A549 (cell line): ENCODE measurements around the gene GRIP2. TPM values are rescaled to one million over a fixed set of nuclear protein-coding genes. Genes with fewer than 3 reads are reported as not detected.

Experiments used
- ATAC-seq, 2 experiments: fragments of 200-7000 bp in 1 of 2; fragments of >200 bp in 1 of 2; cut with Nextera tagmentation in 1 of 2; cut with Tn5 transposase in 1 of 2; 3 replicates each; pipeline versions ENCODE4 v1.8.0 to v1.9.1; 2018 to 2020; ENCODE audit warnings: mild to moderate bottlenecking in 1 of 2, moderate library complexity in 1 of 2
- CTCF ChIA-PET: fragments of 300-600 bp; sonication (Branson Sonifier 250); formaldehyde crosslinking; extraction: SDS; loops from one replicate; lab custom pipeline; 2021; ENCODE audit warnings: antibody characterized with exemption, inconsistent platforms; lab: Yijun Ruan, JAX
- POLR2A ChIA-PET: fragments of 350-600 bp; formaldehyde crosslinking; extraction: SDS; loops from one replicate; lab custom pipeline; 2021; ENCODE audit warnings: antibody characterized with exemption, inconsistent platforms; lab: Yijun Ruan, JAX
- DNase-seq, 2 experiments: peaks; one replicate each; pipeline versions ENCODE4 v3.0.0 to v3.0.0-alpha.2; 2011 to 2016; ENCODE audit warnings: low read depth in 1 of 2, low spot score in 1 of 2
- FAIRE-seq: peaks from 2 replicates; lab custom pipeline; 2011; peaks lifted over from hg19 to GRCh38; lab: Jason Lieb, UNC
- H3K27ac ChIP-seq, 2 experiments: fragments of >200 bp; sonication (Bioruptor Twin); formaldehyde crosslinking; 3 replicates each; pipeline ENCODE4 v1.5.1; 2016 to 2017
- H3K4me1 ChIP-seq: fragments of >200 bp; sonication (Bioruptor Twin); formaldehyde crosslinking; 3 replicates; pipeline ENCODE4 v1.6.1; 2016
- H3K4me2 ChIP-seq: fragments of >200 bp; sonication (Bioruptor Twin); formaldehyde crosslinking; 3 replicates; pipeline ENCODE4 v1.6.1; 2016
- H3K4me3 ChIP-seq: fragments of >200 bp; sonication (Bioruptor Twin); formaldehyde crosslinking; 3 replicates; pipeline ENCODE4 v1.5.1; 2016
- H3K9me3 ChIP-seq: fragments of >200 bp; sonication (Bioruptor Twin); formaldehyde crosslinking; 3 replicates; pipeline ENCODE4 v1.6.1; 2016
- EHF ChIP-seq: fragments of 250-450 bp; sonication (Bioruptor Pico); IDR thresholded peaks from 2 replicates; pipeline ENCODE4 v1.5.0; 2020; ENCODE audit warnings: mild to moderate bottlenecking
- GATA3 ChIP-seq: IDR thresholded peaks from 2 replicates; pipeline ENCODE4 v1.6.1; 2012; ENCODE audit warnings: borderline replicate concordance
- HDAC2 ChIP-seq: fragments of 200-600 bp; sonication (generic); IDR thresholded peaks from 2 replicates; pipeline ENCODE4 v1.6.1; 2016
- HES2 ChIP-seq: fragments of >200 bp; sonication (Bioruptor Twin); formaldehyde crosslinking; IDR thresholded peaks from 2 replicates; pipeline ENCODE4 v1.6.1; 2016
- HMGXB4 ChIP-seq: fragments of 250-450 bp; sonication (Bioruptor Pico); IDR thresholded peaks from 2 replicates; pipeline ENCODE4 v1.5.0; 2021; ENCODE audit warnings: mild to moderate bottlenecking, moderate library complexity, borderline replicate concordance
- HOXA7 ChIP-seq: fragments of 250-450 bp; sonication (Bioruptor Pico); IDR thresholded peaks from 2 replicates; pipeline ENCODE4 v1.5.0; 2020; ENCODE audit warnings: mild to moderate bottlenecking, moderate library complexity
- HOXB13 ChIP-seq: fragments of 250-450 bp; sonication (Bioruptor Pico); IDR thresholded peaks from 2 replicates; pipeline ENCODE4 v1.5.0; 2020; ENCODE audit warnings: low read depth, mild to moderate bottlenecking, moderate library complexity
- HOXB5 ChIP-seq: fragments of 250-450 bp; sonication (Bioruptor Pico); IDR thresholded peaks from 2 replicates; pipeline ENCODE4 v1.5.0; 2020; ENCODE audit warnings: mild to moderate bottlenecking, moderate library complexity
- JUN ChIP-seq, 2 experiments: fragments of >200 bp; sonication (Bioruptor Twin); formaldehyde crosslinking; IDR thresholded peaks; 2 replicates in 1 of 2; 3 replicates in 1 of 2; pipeline ENCODE4 v1.6.1; 2016 to 2017
- KDM5A ChIP-seq: fragments of 200-600 bp; sonication (generic); IDR thresholded peaks from 2 replicates; pipeline ENCODE4 v1.6.1; 2016; ENCODE audit warnings: antibody characterized with exemption, mild to moderate bottlenecking
- MAFK ChIP-seq: fragments of 450-650 bp; IDR thresholded peaks from 2 replicates; pipeline ENCODE4 v1.6.1; 2014; ENCODE audit not compliant: partially characterized antibody
- NR3C1 ChIP-seq: fragments of >200 bp; sonication (Bioruptor Twin); formaldehyde crosslinking; IDR thresholded peaks from 3 replicates; pipeline ENCODE4 v1.6.1; 2017
- PBX3 ChIP-seq: IDR thresholded peaks from 2 replicates; pipeline ENCODE4 v1.6.1; 2012
- PHF8 ChIP-seq: fragments of 200-600 bp; sonication (generic); IDR thresholded peaks from 2 replicates; pipeline ENCODE4 v1.6.1; 2016; ENCODE audit warnings: low read depth, mild to moderate bottlenecking, antibody characterized with exemption, moderate library complexity, borderline replicate concordance
- RAD21 ChIP-seq, 2 experiments: fragments of >200 bp in 1 of 2; sonication (Bioruptor Twin) in 1 of 2; formaldehyde crosslinking in 1 of 2; IDR thresholded peaks in 1 of 2; conservative IDR thresholded peaks in 1 of 2; 2 replicates in 1 of 2; 3 replicates in 1 of 2; pipeline ENCODE4 v1.6.1; 2012 to 2018; ENCODE audit warnings: inconsistent platforms in 1 of 2
- REST ChIP-seq: fragments of 200-600 bp; sonication (generic); IDR thresholded peaks from 2 replicates; pipeline ENCODE4 v1.6.1; 2016; ENCODE audit warnings: antibody characterized with exemption, mild to moderate bottlenecking, moderate library complexity
- RNF2 ChIP-seq: fragments of 200-600 bp; sonication (generic); IDR thresholded peaks from 2 replicates; pipeline ENCODE4 v1.6.1; 2016; ENCODE audit warnings: low read depth, mild to moderate bottlenecking, antibody characterized with exemption, moderate library complexity, borderline replicate concordance
- SREBF2 ChIP-seq: fragments of 450-650 bp; IDR thresholded peaks from 2 replicates; pipeline ENCODE4 v1.6.1; 2014; ENCODE audit warnings: mild to moderate bottlenecking, moderate library complexity
- TFCP2L1 ChIP-seq: fragments of 250-450 bp; sonication (Bioruptor Pico); IDR thresholded peaks from 2 replicates; pipeline ENCODE4 v1.5.0; 2021; ENCODE audit warnings: mild to moderate bottlenecking
- ZFP36 ChIP-seq: fragments of 450-650 bp; IDR thresholded peaks from 2 replicates; pipeline ENCODE4 v1.6.1; 2014; ENCODE audit warnings: borderline replicate concordance; ENCODE audit not compliant: partially characterized antibody
- ZSCAN20 ChIP-seq: fragments of 250-450 bp; sonication (Bioruptor Pico); IDR thresholded peaks from 2 replicates; pipeline ENCODE4 v1.8.0; 2022; ENCODE audit warnings: mild to moderate bottlenecking, moderate library complexity
- WGBS: methylation state at CpG from one replicate; pipeline ENCODE4 v1.1.6; 2017; ENCODE audit errors: missing lambda C conversion rate; 5-methylcytosine and 5-hydroxymethylcytosine counted together
- polyA plus RNA-seq, 4 experiments: library from polyadenylated mRNA; depleted of rRNA in 3 of 4; stranded (reverse); fragments of >200 nt; fragmentation: RNase III in 1 of 4; extraction: RNeasy Plus Mini Kit Qiagen cat#74134 plus additional on column Dnase treatment in 1 of 4; gene quantifications; 2 replicates in 3 of 4; 3 replicates in 1 of 4; pipeline ENCODE4 v1.2.3, GENCODE V29; 2011 to 2017

GRIP2 gene
- polyA plus RNA-seq, 2 of the 4 experiments (the other 2 are of a cell fraction) = 0.56 to 1.6 TPM

GRCh38 chr3:14510838-14511622, 29.1 kb downstream of the GRIP2 start:
- Histone ChIP-seq H3K27ac (no peak overlapping the region), H3K9me3 (no peaks in the 10 kb centered on the region), H3K4me2 (no peak overlapping the region), H3K4me3 (no peak overlapping the region), H3K4me1 (no peaks in the 10 kb centered on the region)
- ATAC-seq (no peak), DNase-seq (no peak), FAIRE-seq (no peak)
- POLR2A ChIA-PET = no interaction called here
- TF ChIP-seq ZFP36 (no peak), ZSCAN20 (no peak), REST (no peak), TFCP2L1 (CRISPR knock-in tag) (no peak), HDAC2 (no peak), PBX3 (no peak), HOXB13 (CRISPR knock-in tag) (no peak)
- CTCF ChIA-PET = interaction anchor here (1.0 to 8.0 kb wide), 15 partner anchors 10 to 410 kb away, joined by 3 to 63 read pairs (median 5); partner anchors contain the start of gene CCDC174
- WGBS = 67% methylated on average over 20 of the region's 23 CpGs

- H3K9me3 ChIP-seq = no peaks in the 10 kb centered on the region
- POLR2A ChIA-PET = no interaction called here
- H3K27ac ChIP-seq = no peak overlapping the region
- no peak overlapping the region for H3K4me3 ChIP-seq
- no peak overlapping the region for H3K4me2 ChIP-seq
- no peaks in the 10 kb centered on the region for H3K4me1 ChIP-seq
- no peak for DNase-seq
- no peak for ATAC-seq
- no peak for FAIRE-seq
- 73% methylated on average over 10 of the region's 10 CpGs for WGBS
- no peak for TF ChIP-seq KDM5A
- no peak for TF ChIP-seq PHF8
- no peak for TF ChIP-seq HMGXB4 (CRISPR knock-in tag)
- no peak for TF ChIP-seq JUN (IDR thresholded peaks at IDR 0.05)
- TF ChIP-seq RAD21 (conservative IDR thresholded peaks at IDR 0.05 in 1 of 2, IDR thresholded peaks at IDR 0.05 in 1 of 2) = no peak
- no peak for TF ChIP-seq NR3C1
- no peak for TF ChIP-seq HES2
- TF ChIP-seq RNF2 = no peak
- no peak for TF ChIP-seq TFCP2L1 (CRISPR knock-in tag)
- no peak for TF ChIP-seq HOXA7 (CRISPR knock-in tag)
- TF ChIP-seq SREBF2 = no peak
- no peak for TF ChIP-seq MAFK
- TF ChIP-seq HOXB5 (CRISPR knock-in tag) = no peak
- TF ChIP-seq GATA3 = no peak
- TF ChIP-seq EHF (CRISPR knock-in tag) = no peak
- CTCF ChIA-PET = interaction anchor here (0.8 to 8.0 kb wide), 31 partner anchors 9 to 412 kb away, joined by 3 to 63 read pairs (median 6); no protein-coding TSS in a partner anchor
These were observed 30.4 kb downstream of the GRIP2 start for GRCh38 chr3:14509796-14510100.
